ENCODE data around the gene TNS1. TPM values are rescaled to one million over a fixed set of nuclear protein-coding genes. Genes with fewer than 3 reads are reported as not detected.

Gene TNS1
- total RNA-seq, 1 experiment from 2014 or later: 3.4 TPM

GRCh38 chr2:217932803-217933616, 69.8 kb downstream of the TNS1 start:
- H3K79me1 ChIP-seq (ENCODE audit: insufficient read depth, low read depth, low read length, poor library complexity, severe bottlenecking): no peaks in the 10 kb centered on the region
- H3K4me1 ChIP-seq (ENCODE audit: insufficient read depth, low read length): peaks cover 24% of the 10 kb centered on the region; the same call in 1 of the 2 replicates
- peak; percentile 46; the same call in 2 of the 3 replicates for TF ChIP-seq CTCF (conservative IDR thresholded peaks at IDR 0.05)
- H3K18ac ChIP-seq (ENCODE audit: insufficient read length, low read depth, low read length): no peak overlapping the region
- H3K27me3 ChIP-seq (ENCODE audit: insufficient read depth, low read length): no peaks in the 10 kb centered on the region
- H3K27me3 Mint-ChIP-seq (ENCODE audit: low read depth): peaks cover 1% of the 10 kb centered on the region; the same call in 1 of the 2 replicates
- no peak overlapping the region for H2BK15ac ChIP-seq (ENCODE audit: low read depth, low read length)
- no peak overlapping the region for H4K8ac ChIP-seq (replicated peaks; ENCODE audit: insufficient read length, low read depth, low read length)
- H2BK120ac ChIP-seq (ENCODE audit: low read depth, low read length, poor library complexity, severe bottlenecking): no peak overlapping the region
- H3K23ac ChIP-seq (ENCODE audit: insufficient read length, low read depth, low read length): no peak overlapping the region
- H4K5ac ChIP-seq (ENCODE audit: insufficient read length, low read depth, low read length): no peak overlapping the region
- DNase-seq: no peak
- H2AFZ ChIP-seq (ENCODE audit: low read length): no peak overlapping the region
- no peak overlapping the region for H4K91ac ChIP-seq (ENCODE audit: insufficient read length, low read depth, low read length)
- H3K14ac ChIP-seq (ENCODE audit: insufficient read depth, low read length): no peak overlapping the region
- no peak overlapping the region for H2BK12ac ChIP-seq (ENCODE audit: insufficient read length, low read depth, low read length)
- no peak overlapping the region for H3K9ac ChIP-seq (ENCODE audit: extremely low read depth, insufficient read length, low read length)
- H3K4me3 Mint-ChIP-seq: no peak overlapping the region
- no peaks in the 10 kb centered on the region; a peak in 1 of 7 replicates for H3K36me3 Mint-ChIP-seq (ENCODE audit: insufficient read depth in 1 of 3, low read depth in 3 of 3)
- no peak overlapping the region for H3K56ac ChIP-seq (ENCODE audit: insufficient read length, low read depth, low read length)
- no peak overlapping the region for H2BK20ac ChIP-seq (ENCODE audit: low read depth, low read length, poor library complexity, severe bottlenecking)
- H4K20me1 ChIP-seq (ENCODE audit: control insufficient read depth, insufficient read depth, insufficient read length): no peaks in the 10 kb centered on the region
- H3K23me2 ChIP-seq (ENCODE audit: insufficient read length, low read depth, low read length, poor library complexity, severe bottlenecking): no peaks in the 10 kb centered on the region
- H2AK5ac ChIP-seq (ENCODE audit: insufficient read length, low read length): no peak overlapping the region
- no peak overlapping the region for H3K4ac ChIP-seq (ENCODE audit: low read depth, low read length)
- peaks cover 54 to 71% of the 10 kb centered on the region in 2 experiments for H3K4me1 Mint-ChIP-seq
- H3K27ac ChIP-seq (ENCODE audit: insufficient read length, low read depth, low read length): no peak overlapping the region
- no peaks in the 10 kb centered on the region for H3K79me2 ChIP-seq (ENCODE audit: insufficient read depth, low read length)
- WGBS (ENCODE audit: extremely low coverage, insufficient read length, low lambda C conversion rate): no CpG with 5 or more reads among the region's 21 CpGs
- 0 out of 7 replicates have a peak overlapping the region, but pooled peaks of 1 of the 3 experiments have one; percentile 20 for H3K27ac Mint-ChIP-seq
- H3T11ph ChIP-seq (ENCODE audit: low read length): no peak overlapping the region
- no peak overlapping the region for H2BK5ac ChIP-seq (ENCODE audit: insufficient read length, low read length)
- no peak overlapping the region for H3K4me2 ChIP-seq (ENCODE audit: insufficient read depth, insufficient read length, low read length)
- H3K9me3 ChIP-seq (ENCODE audit: control insufficient read depth, low read depth, low read length): no peaks in the 10 kb centered on the region
- no peaks in the 10 kb centered on the region; a peak in 1 of 5 replicates for H3K9me3 Mint-ChIP-seq
